H9 (cell line): ENCODE results near the gene IL16. TPM values are rescaled to one million over a fixed set of nuclear protein-coding genes. Genes with fewer than 3 reads are reported as not detected.

Source experiments
- DNase-seq: peaks from one replicate; pipeline ENCODE4 v3.0.0-alpha.2; 2017
- H2AFZ ChIP-seq: one replicate; pipeline ENCODE4 v1.6.1; 2013; ENCODE audit warnings: mild to moderate bottlenecking, low read length, control low read depth, moderate library complexity
- H2AK5ac ChIP-seq: 2 replicates; pipeline ENCODE4 v1.6.1; 2013; ENCODE audit warnings: low read length, control low read depth, mixed read lengths; ENCODE audit not compliant: insufficient read length
- H2BK120ac ChIP-seq: one replicate; pipeline ENCODE4 v1.6.1; 2013; ENCODE audit warnings: low read depth, mild to moderate bottlenecking, low read length, control low read depth, inconsistent platforms; ENCODE audit not compliant: poor library complexity, severe bottlenecking
- H2BK12ac ChIP-seq: 2 replicates; pipeline ENCODE4 v1.6.1; 2013; ENCODE audit warnings: low read length, control low read depth, mixed read lengths, low read depth; ENCODE audit not compliant: insufficient read length
- H2BK15ac ChIP-seq: 2 replicates; pipeline ENCODE4 v1.6.1; 2013; ENCODE audit warnings: low read depth, low read length, control low read depth
- H2BK20ac ChIP-seq: one replicate; pipeline ENCODE4 v1.6.1; 2013; ENCODE audit warnings: low read depth, mild to moderate bottlenecking, low read length, control low read depth, inconsistent platforms; ENCODE audit not compliant: poor library complexity, severe bottlenecking
- H2BK5ac ChIP-seq: 2 replicates; pipeline ENCODE4 v1.6.1; 2013; ENCODE audit warnings: low read length, control low read depth, mixed read lengths; ENCODE audit not compliant: insufficient read length
- H3K14ac ChIP-seq: 2 replicates; pipeline ENCODE4 v1.6.1; 2013; ENCODE audit warnings: low read length, control low read depth; ENCODE audit not compliant: insufficient read depth
- H3K18ac ChIP-seq: 2 replicates; pipeline ENCODE4 v1.6.1; 2013; ENCODE audit warnings: low read depth, mild to moderate bottlenecking, mixed read lengths, low read length, control low read depth; ENCODE audit not compliant: insufficient read length
- H3K23ac ChIP-seq: 2 replicates; pipeline ENCODE4 v1.6.1; 2013; ENCODE audit warnings: low read length, control low read depth, mixed read lengths, low read depth; ENCODE audit not compliant: insufficient read length
- H3K23me2 ChIP-seq: 2 replicates; pipeline ENCODE4 v1.6.1; 2013; ENCODE audit warnings: low read depth, mild to moderate bottlenecking, mixed read lengths, low read length, control low read depth; ENCODE audit not compliant: insufficient read length, poor library complexity, severe bottlenecking
- H3K27ac ChIP-seq: 2 replicates; pipeline ENCODE4 v1.5.1; 2013; ENCODE audit warnings: low read length, control low read depth, mixed read lengths, low read depth; ENCODE audit not compliant: insufficient read length
- H3K27me3 ChIP-seq: 2 replicates; pipeline ENCODE4 v1.6.1; 2013; ENCODE audit warnings: low read length, control low read depth, inconsistent platforms; ENCODE audit not compliant: insufficient read depth
- H3K4ac ChIP-seq: 2 replicates; pipeline ENCODE4 v1.6.1; 2013; ENCODE audit warnings: low read depth, mild to moderate bottlenecking, control low read depth, inconsistent platforms, low read length, moderate library complexity
- H3K4me1 ChIP-seq: 2 replicates; pipeline ENCODE4 v1.6.1; 2013; ENCODE audit warnings: low read length, control low read depth, inconsistent platforms; ENCODE audit not compliant: insufficient read depth
- H3K4me2 ChIP-seq: 2 replicates; pipeline ENCODE4 v1.6.1; 2013; ENCODE audit warnings: low read length, control low read depth, mixed read lengths; ENCODE audit not compliant: insufficient read length, insufficient read depth
- H3K56ac ChIP-seq: 2 replicates; pipeline ENCODE4 v1.6.1; 2013; ENCODE audit warnings: low read depth, mild to moderate bottlenecking, mixed read lengths, low read length, control low read depth; ENCODE audit not compliant: insufficient read length
- H3K79me1 ChIP-seq: 2 replicates; pipeline ENCODE4 v1.6.1; 2013; ENCODE audit warnings: low read depth, mild to moderate bottlenecking, moderate library complexity, low read length, control low read depth, inconsistent platforms; ENCODE audit not compliant: insufficient read depth, poor library complexity, severe bottlenecking
- H3K79me2 ChIP-seq: 2 replicates; pipeline ENCODE4 v1.6.1; 2013; ENCODE audit warnings: low read length, control low read depth, inconsistent platforms; ENCODE audit not compliant: insufficient read depth
- H3K9ac ChIP-seq: 2 replicates; pipeline ENCODE4 v1.6.1; 2013; ENCODE audit warnings: low read length, control low read depth, mixed read lengths; ENCODE audit not compliant: insufficient read length; ENCODE audit errors: extremely low read depth
- H3K9me3 ChIP-seq: one replicate; pipeline ENCODE4 v1.6.1; 2013; ENCODE audit warnings: low read depth, low read length, inconsistent platforms; ENCODE audit not compliant: control insufficient read depth
- H3T11ph ChIP-seq: one replicate; pipeline ENCODE4 v1.6.1; 2013; ENCODE audit warnings: mild to moderate bottlenecking, low read length, control low read depth, inconsistent platforms
- H4K20me1 ChIP-seq: one replicate; pipeline ENCODE4 v1.6.1; 2013; ENCODE audit not compliant: control insufficient read depth, insufficient read length, insufficient read depth
- H4K5ac ChIP-seq: 2 replicates; pipeline ENCODE4 v1.6.1; 2013; ENCODE audit warnings: low read depth, mild to moderate bottlenecking, mixed read lengths, low read length, control low read depth; ENCODE audit not compliant: insufficient read length
- H4K8ac ChIP-seq: replicated peaks from 2 replicates; pipeline ENCODE4 v1.6.1; 2013; ENCODE audit warnings: low read length, control low read depth, mixed read lengths, low read depth; ENCODE audit not compliant: insufficient read length
- H4K91ac ChIP-seq: 2 replicates; pipeline ENCODE4 v1.6.1; 2013; ENCODE audit warnings: low read depth, mild to moderate bottlenecking, moderate library complexity, mixed read lengths, low read length, control low read depth; ENCODE audit not compliant: insufficient read length
- H3K27ac Mint-ChIP-seq, 3 experiments: 2 replicates in 2 of 3; 3 replicates in 1 of 3; pipeline ENCODE4 v1.8.0; 2020 to 2021; ENCODE audit warnings: mixed read lengths in 3 of 3, mild to moderate bottlenecking in 1 of 3, moderate library complexity in 1 of 3
- H3K27me3 Mint-ChIP-seq: 2 replicates; pipeline ENCODE4 v1.8.0; 2021; ENCODE audit warnings: low read depth, mild to moderate bottlenecking, moderate library complexity, mixed read lengths
- H3K36me3 Mint-ChIP-seq, 3 experiments: 2 replicates in 2 of 3; 3 replicates in 1 of 3; pipeline ENCODE4 v1.8.0; 2020 to 2021; ENCODE audit warnings: low read depth in 3 of 3, mixed read lengths in 3 of 3; ENCODE audit not compliant: insufficient read depth in 1 of 3
- H3K4me1 Mint-ChIP-seq, 2 experiments: 2 replicates each; pipeline ENCODE4 v1.8.0; 2020; ENCODE audit warnings: mixed read lengths in 2 of 2
- H3K4me3 Mint-ChIP-seq, 2 experiments: 2 replicates in 1 of 2; 3 replicates in 1 of 2; pipeline ENCODE4 v1.8.0; 2020 to 2021; ENCODE audit warnings: mild to moderate bottlenecking in 2 of 2, mixed read lengths in 2 of 2, moderate library complexity in 1 of 2
- H3K9me3 Mint-ChIP-seq, 2 experiments: 2 replicates in 1 of 2; 3 replicates in 1 of 2; pipeline ENCODE4 v1.8.0; 2020; ENCODE audit warnings: mild to moderate bottlenecking in 2 of 2, mixed read lengths in 2 of 2, moderate library complexity in 1 of 2
- WGBS: extraction: QIAGEN DNeasy Blood & Tissue Kit; methylation state at CpG from one replicate; pipeline ENCODE4 v1.1.7; 2013; ENCODE audit warnings: missing lambda C conversion rate, low lambda C conversion rate, mixed read lengths; ENCODE audit not compliant: insufficient read length; ENCODE audit errors: extremely low coverage; 5-methylcytosine and 5-hydroxymethylcytosine counted together
- total RNA-seq: library from RNA; stranded (reverse); gene quantifications from 2 replicates; pipeline ENCODE4 v1.2.1, GENCODE V29; 2021
- TF ChIP-seq, protein P1 (sequence below): fragments of 200-600 bp; sonication (generic); conservative IDR thresholded peaks from 3 replicates; pipeline ENCODE4 v1.8.0; 2021; ENCODE audit warnings: antibody characterized with exemption, mild to moderate bottlenecking

Gene IL16
- total RNA-seq, 1 experiment from 2014 or later = 0.28 TPM

DNA sequence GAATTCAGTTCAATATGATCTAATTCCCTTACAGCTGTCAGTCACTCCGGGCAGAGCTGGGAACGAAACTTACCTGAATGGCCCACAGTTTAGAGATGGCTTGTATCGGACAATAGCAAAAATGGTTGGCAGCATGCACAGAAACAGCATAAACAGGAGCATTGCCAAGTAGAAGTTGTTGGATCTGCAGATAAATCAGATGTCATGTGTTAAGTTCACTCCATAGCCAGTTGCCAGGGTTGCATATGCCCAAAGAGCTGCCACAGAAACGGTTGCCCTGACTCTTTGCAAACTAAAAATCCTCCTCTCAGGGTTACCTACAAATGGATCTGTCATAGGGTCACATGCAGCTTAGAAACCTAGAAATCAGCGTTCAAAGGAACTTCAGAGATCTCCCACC, 142.6 kb downstream of the IL16 start:
- Histone ChIP-seq H4K20me1 (no peaks in the 10 kb centered on the region), H4K5ac (no peak overlapping the region), H4K91ac (no peak overlapping the region), H4K8ac (no peak overlapping the region), H3K27ac (no peak overlapping the region), H2AK5ac (no peak overlapping the region), H3K14ac (no peak overlapping the region), H2BK12ac (no peak overlapping the region), H3K79me2 (no peaks in the 10 kb centered on the region), H2BK5ac (no peak overlapping the region), H3K79me1 (no peaks in the 10 kb centered on the region), H3K23me2 (no peaks in the 10 kb centered on the region), H2BK120ac (no peak overlapping the region), H3K27me3 (no peaks in the 10 kb centered on the region), H3K4me2 (no peak overlapping the region), H2BK20ac (no peak overlapping the region), H3K18ac (no peak overlapping the region), H3K23ac (no peak overlapping the region), H3K56ac (no peak overlapping the region), H2BK15ac (no peak overlapping the region), H3K4me1 (no peaks in the 10 kb centered on the region), H3T11ph (no peak overlapping the region), H2AFZ (no peak overlapping the region), H3K4ac (no peak overlapping the region), H3K9ac (no peak overlapping the region), H3K9me3 (no peaks in the 10 kb centered on the region)
- Mint-ChIP-seq H3K27me3 (no peaks in the 10 kb centered on the region; the same call in 1 of the 2 replicates), H3K27ac (no peak overlapping the region), H3K4me1 (0 out of 4 replicates have a peak, but pooled peaks cover 2 to 3% of the 10 kb centered on the region in 2 experiments), H3K9me3 (no peaks in the 10 kb centered on the region), H3K4me3 (no peak overlapping the region), H3K36me3 (no peaks in the 10 kb centered on the region)
- TF ChIP-seq, protein P1, sequence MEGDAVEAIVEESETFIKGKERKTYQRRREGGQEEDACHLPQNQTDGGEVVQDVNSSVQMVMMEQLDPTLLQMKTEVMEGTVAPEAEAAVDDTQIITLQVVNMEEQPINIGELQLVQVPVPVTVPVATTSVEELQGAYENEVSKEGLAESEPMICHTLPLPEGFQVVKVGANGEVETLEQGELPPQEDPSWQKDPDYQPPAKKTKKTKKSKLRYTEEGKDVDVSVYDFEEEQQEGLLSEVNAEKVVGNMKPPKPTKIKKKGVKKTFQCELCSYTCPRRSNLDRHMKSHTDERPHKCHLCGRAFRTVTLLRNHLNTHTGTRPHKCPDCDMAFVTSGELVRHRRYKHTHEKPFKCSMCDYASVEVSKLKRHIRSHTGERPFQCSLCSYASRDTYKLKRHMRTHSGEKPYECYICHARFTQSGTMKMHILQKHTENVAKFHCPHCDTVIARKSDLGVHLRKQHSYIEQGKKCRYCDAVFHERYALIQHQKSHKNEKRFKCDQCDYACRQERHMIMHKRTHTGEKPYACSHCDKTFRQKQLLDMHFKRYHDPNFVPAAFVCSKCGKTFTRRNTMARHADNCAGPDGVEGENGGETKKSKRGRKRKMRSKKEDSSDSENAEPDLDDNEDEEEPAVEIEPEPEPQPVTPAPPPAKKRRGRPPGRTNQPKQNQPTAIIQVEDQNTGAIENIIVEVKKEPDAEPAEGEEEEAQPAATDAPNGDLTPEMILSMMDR = no peak
- WGBS = no CpG with 5 or more reads among the region's 5 CpGs
- DNase-seq = no peak
